KOPT-K1 (cell line): ENCODE measurements around the gene NKAIN4.

ENCODE experiments used
- H3K27ac ChIP-seq: fragments of 200-600 bp; sonication (generic); 2 replicates; pipeline ENCODE4 v1.5.1; 2016; ENCODE audit warnings: antibody characterized with exemption, mild to moderate bottlenecking, low read depth, low read length; ENCODE audit not compliant: poor library complexity, severe bottlenecking
- H3K36me3 ChIP-seq: fragments of 200-600 bp; sonication (generic); 2 replicates; pipeline ENCODE4 v1.5.1; 2017; ENCODE audit warnings: antibody characterized with exemption, mild to moderate bottlenecking, low read length, moderate library complexity; ENCODE audit not compliant: insufficient read depth
- H3K9me3 ChIP-seq: fragments of 200-600 bp; sonication (generic); 2 replicates; pipeline ENCODE4 v1.5.1; 2017; ENCODE audit warnings: antibody characterized with exemption, low read length, mild to moderate bottlenecking; ENCODE audit not compliant: insufficient read depth, poor library complexity, severe bottlenecking

Gene NKAIN4

GRCh38 chr20:63254232-63254605, at the start of gene NKAIN4:
NKAIN4 (minus strand) TSS chr20:63254463; CDS start chr20:63254450, 13 bp downstream.
- Histone ChIP-seq H3K27ac (no peak within 1 kb of the TSS), H3K36me3 (no peaks in the 10 kb centered on the region), H3K9me3 (no peaks in the 10 kb centered on the region)

GRCh38 chr20:63303095-63303666, 48.9 kb upstream of the NKAIN4 start:
- no peak overlapping the region for H3K27ac ChIP-seq
- H3K36me3 ChIP-seq: no peaks in the 10 kb centered on the region
- H3K9me3 ChIP-seq: peaks cover 7% of the 10 kb centered on the region

- Histone ChIP-seq H3K36me3 (no peaks in the 10 kb centered on the region), H3K9me3 (peaks cover 7% of the 10 kb centered on the region), H3K27ac (no peak overlapping the region)
These were observed 47.4 kb upstream of the NKAIN4 start for GRCh38 chr20:63301671-63302070.

GRCh38 chr20:63298731-63299312, 44.6 kb upstream of the NKAIN4 start:
- H3K9me3 ChIP-seq: peaks cover 7% of the 10 kb centered on the region
- H3K27ac ChIP-seq: no peak overlapping the region
- no peaks in the 10 kb centered on the region for H3K36me3 ChIP-seq

- H3K9me3 ChIP-seq: peaks cover 7% of the 10 kb centered on the region
- H3K36me3 ChIP-seq: no peaks in the 10 kb centered on the region
- no peak overlapping the region for H3K27ac ChIP-seq
These were observed 43.7 kb upstream of the NKAIN4 start for GRCh38 chr20:63297796-63298572.

- H3K27ac ChIP-seq: no peak overlapping the region
- peaks cover 7% of the 10 kb centered on the region for H3K9me3 ChIP-seq
- no peaks in the 10 kb centered on the region for H3K36me3 ChIP-seq
These were observed 43.1 kb upstream of the NKAIN4 start for GRCh38 chr20:63297371-63297781.

- Histone ChIP-seq H3K36me3 (no peaks in the 10 kb centered on the region), H3K27ac (no peak overlapping the region), H3K9me3 (peaks cover 4% of the 10 kb centered on the region)
These were observed 42.5 kb upstream of the NKAIN4 start for GRCh38 chr20:63296531-63297299.

GRCh38 chr20:63295846-63296245, 41.6 kb upstream of the NKAIN4 start:
- no peaks in the 10 kb centered on the region for H3K36me3 ChIP-seq

GRCh38 chr20:63295422-63295821, 41.2 kb upstream of the NKAIN4 start:
- Histone ChIP-seq H3K27ac (no peak overlapping the region), H3K36me3 (peaks cover 3% of the 10 kb centered on the region; the same call in 1 of the 2 replicates), H3K9me3 (no peaks in the 10 kb centered on the region)

More at GRCh38 chr20:63295846-63296245, 41.6 kb upstream of the NKAIN4 start:
- H3K9me3 ChIP-seq: no peaks in the 10 kb centered on the region
- H3K27ac ChIP-seq: no peak overlapping the region

GRCh38 chr20:63295018-63295417, 40.8 kb upstream of the NKAIN4 start:
- H3K9me3 ChIP-seq: no peaks in the 10 kb centered on the region
- no peak overlapping the region for H3K27ac ChIP-seq
- H3K36me3 ChIP-seq: peaks cover 6% of the 10 kb centered on the region; the same call in 1 of the 2 replicates

GRCh38 chr20:63294536-63294900, 40.3 kb upstream of the NKAIN4 start:
- peaks cover 11% of the 10 kb centered on the region; the same call in 1 of the 2 replicates for H3K36me3 ChIP-seq
- no peak overlapping the region for H3K27ac ChIP-seq
- H3K9me3 ChIP-seq: no peaks in the 10 kb centered on the region

- no peaks in the 10 kb centered on the region for H3K9me3 ChIP-seq
These were observed 39.7 kb upstream of the NKAIN4 start for GRCh38 chr20:63293871-63294535.

GRCh38 chr20:63293456-63293855, 39.2 kb upstream of the NKAIN4 start:
- Histone ChIP-seq H3K9me3 (no peaks in the 10 kb centered on the region), H3K27ac (no peak overlapping the region), H3K36me3 (peaks cover 22% of the 10 kb centered on the region)

More at GRCh38 chr20:63293871-63294535, 39.7 kb upstream of the NKAIN4 start:
- Histone ChIP-seq H3K36me3 (peaks cover 16% of the 10 kb centered on the region), H3K27ac (no peak overlapping the region)

GRCh38 chr20:63292904-63293303, 38.6 kb upstream of the NKAIN4 start, which contains the start of gene COL20A1:
COL20A1 (plus strand) TSS chr20:63293186; CDS start chr20:63295108, 1,922 bp downstream.
- Histone ChIP-seq H3K27ac (no peak within 1 kb of the TSS), H3K9me3 (no peaks in the 10 kb centered on the region), H3K36me3 (peaks cover 27% of the 10 kb centered on the region)
